Spleen (tissue), 7 donors: ENCODE results near the gene GALT.

ENCODE experiments used
- POLR2A ChIP-seq, 3 donors: fragments of 450-650 bp; IDR thresholded peaks; one replicate each; pipeline ENCODE4 v1.5.1; 2017; ENCODE audit warnings: antibody characterized with exemption in 3 of 3, mild to moderate bottlenecking in 1 of 3
- POLR2AphosphoS5 ChIP-seq, 3 donors: sonication (generic); formaldehyde crosslinking; IDR thresholded peaks; one replicate each; pipeline ENCODE4 v1.5.1; 2017; ENCODE audit warnings: antibody characterized with exemption in 3 of 3
- TF ChIP-seq, protein P1 (sequence below), 11 experiments: fragments of 200-600 bp in 7 of 11; fragments of 450-650 bp in 4 of 11; sonication (generic) in 4 of 11; IDR thresholded peaks in 8 of 11; conservative IDR thresholded peaks in 3 of 11; 1 replicate in 7 of 11; 2 replicates in 4 of 11; pipeline versions ENCODE4 v1.4.0 to v1.8.0; 2016 to 2021; ENCODE audit warnings: antibody characterized with exemption in 11 of 11, inconsistent platforms in 4 of 11, mild to moderate bottlenecking in 1 of 11
- donor health status: DM: no; HTN: no; CAD: no; lungs with moderate emphysema.
- donor health status: DM: no; HTN: no; CAD: no.
- donor health status: DM: no; HTN: no; CAD: no.

DNA sequence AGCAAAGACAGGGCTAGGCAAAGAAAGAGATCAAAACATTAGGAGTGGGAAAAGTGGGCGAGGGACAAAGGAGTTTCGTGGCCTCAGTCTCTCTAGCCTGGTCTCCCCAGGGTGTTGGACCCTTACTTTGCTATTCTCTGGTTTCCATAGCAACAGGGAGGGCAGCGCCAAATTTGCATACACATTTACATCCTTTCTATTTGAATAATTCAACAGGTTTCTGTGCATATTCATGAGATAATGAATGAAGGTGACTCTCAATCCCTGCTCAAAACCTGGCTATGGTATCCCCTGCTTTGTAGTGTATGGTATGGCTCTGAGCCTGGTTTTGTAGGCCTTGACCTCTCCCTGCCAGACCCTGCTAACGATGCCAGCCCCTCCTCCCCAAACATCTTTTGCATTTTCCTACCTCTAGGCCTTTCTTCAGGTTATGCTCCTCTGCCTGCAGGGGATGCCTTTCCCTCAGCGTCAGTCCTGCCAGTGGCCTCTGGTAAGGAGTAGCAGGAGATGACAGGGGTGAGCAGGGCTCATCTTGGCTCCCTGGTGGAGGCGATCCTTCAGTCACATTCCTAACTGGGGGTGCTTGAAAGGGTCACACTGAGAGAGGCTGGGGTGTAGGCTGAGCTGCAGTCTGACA lies 44.4 kb upstream of the GALT start:
- no peak for TF ChIP-seq POLR2AphosphoS5 (IDR thresholded peaks at IDR 0.05)
- TF ChIP-seq, protein P1, sequence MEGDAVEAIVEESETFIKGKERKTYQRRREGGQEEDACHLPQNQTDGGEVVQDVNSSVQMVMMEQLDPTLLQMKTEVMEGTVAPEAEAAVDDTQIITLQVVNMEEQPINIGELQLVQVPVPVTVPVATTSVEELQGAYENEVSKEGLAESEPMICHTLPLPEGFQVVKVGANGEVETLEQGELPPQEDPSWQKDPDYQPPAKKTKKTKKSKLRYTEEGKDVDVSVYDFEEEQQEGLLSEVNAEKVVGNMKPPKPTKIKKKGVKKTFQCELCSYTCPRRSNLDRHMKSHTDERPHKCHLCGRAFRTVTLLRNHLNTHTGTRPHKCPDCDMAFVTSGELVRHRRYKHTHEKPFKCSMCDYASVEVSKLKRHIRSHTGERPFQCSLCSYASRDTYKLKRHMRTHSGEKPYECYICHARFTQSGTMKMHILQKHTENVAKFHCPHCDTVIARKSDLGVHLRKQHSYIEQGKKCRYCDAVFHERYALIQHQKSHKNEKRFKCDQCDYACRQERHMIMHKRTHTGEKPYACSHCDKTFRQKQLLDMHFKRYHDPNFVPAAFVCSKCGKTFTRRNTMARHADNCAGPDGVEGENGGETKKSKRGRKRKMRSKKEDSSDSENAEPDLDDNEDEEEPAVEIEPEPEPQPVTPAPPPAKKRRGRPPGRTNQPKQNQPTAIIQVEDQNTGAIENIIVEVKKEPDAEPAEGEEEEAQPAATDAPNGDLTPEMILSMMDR (IDR thresholded peaks at IDR 0.05 in 8 of 11, conservative IDR thresholded peaks at IDR 0.05 in 3 of 11) = no peak
- TF ChIP-seq POLR2A (IDR thresholded peaks at IDR 0.05) = no peak
